B cell (primary cell): ENCODE results near the gene NCOA3. TPM values are rescaled to one million over a fixed set of nuclear protein-coding genes. Genes with fewer than 3 reads are reported as not detected.

Experiments used
- ATAC-seq: fragments of 200-7000 bp; cut with Tn5 transposase; one replicate; pipeline ENCODE4 v1.10.0; 2021; ENCODE audit warnings: low read depth, mild to moderate bottlenecking, moderate number of reproducible peaks, moderate library complexity
- CTCF ChIA-PET: fragments of 350-600 bp; sonication (Branson Sonifier 250); formaldehyde crosslinking; loops from one replicate; lab custom pipeline; 2021; ENCODE audit warnings: antibody characterized with exemption, inconsistent platforms; lab: Charles Lee
- POLR2A ChIA-PET: fragments of 350-600 bp; sonication (Branson Sonifier 250); formaldehyde crosslinking; loops from one replicate; lab custom pipeline; 2021; ENCODE audit warnings: antibody characterized with exemption; lab: Charles Lee
- DNase-seq: peaks from one replicate; pipeline ENCODE4 v3.0.0; 2013
- H2AFZ ChIP-seq: 2 replicates; pipeline ENCODE4 v1.6.1; 2012; ENCODE audit warnings: mild to moderate bottlenecking, low read depth, low read length; ENCODE audit not compliant: insufficient read depth, poor library complexity, severe bottlenecking
- H3K27ac ChIP-seq, 2 donors: 1 replicate in 1 of 2; 2 replicates in 1 of 2; pipeline ENCODE4 v1.5.1; 2012 to 2013; ENCODE audit warnings: low read length in 2 of 2, mild to moderate bottlenecking in 2 of 2, moderate library complexity in 1 of 2
- H3K27me3 ChIP-seq, 4 experiments: fragments of 200-600 bp in 1 of 4; sonication (generic) in 1 of 4; replicated peaks in 1 of 4; 1 replicate in 2 of 4; 2 replicates in 2 of 4; pipeline versions ENCODE4 v1.6.1 to v1.7.0; 2013 to 2016; ENCODE audit warnings: low read length in 3 of 4, mild to moderate bottlenecking in 2 of 4, mixed read lengths in 1 of 4, moderate library complexity in 1 of 4; ENCODE audit not compliant: insufficient read depth in 4 of 4, control insufficient read depth in 3 of 4; ENCODE audit errors: control extremely low read depth in 1 of 4
- H3K36me3 ChIP-seq, 2 experiments: replicated peaks in 1 of 2; 1 replicate in 1 of 2; 2 replicates in 1 of 2; pipeline versions ENCODE4 v1.6.1 to v1.7.1; 2013; ENCODE audit warnings: low read length in 1 of 2; ENCODE audit not compliant: insufficient read depth in 2 of 2, control insufficient read depth in 1 of 2; ENCODE audit errors: control extremely low read depth in 1 of 2, extremely low read depth in 1 of 2
- H3K4me1 ChIP-seq, 2 donors: fragments of 200-600 bp in 1 of 2; sonication (generic) in 1 of 2; 1 replicate in 1 of 2; 2 replicates in 1 of 2; pipeline versions ENCODE4 v1.5.1 to v1.6.1; 2013 to 2017; ENCODE audit warnings: low read length in 2 of 2; ENCODE audit not compliant: control insufficient read depth in 2 of 2, insufficient read depth in 2 of 2
- H3K4me2 ChIP-seq: replicated peaks from 2 replicates; pipeline ENCODE3; 2012; ENCODE audit warnings: mild to moderate bottlenecking, low read depth, low read length; ENCODE audit not compliant: poor library complexity, severe bottlenecking
- H3K4me3 ChIP-seq, 5 experiments: fragments of 200-600 bp in 1 of 5; sonication (generic) in 1 of 5; 1 replicate in 3 of 5; 2 replicates in 2 of 5; pipeline versions ENCODE4 v1.5.1 to v1.7.0; 2011 to 2016; ENCODE audit warnings: low read length in 4 of 5, mild to moderate bottlenecking in 4 of 5, low read depth in 2 of 5, control low read depth in 1 of 5, moderate library complexity in 1 of 5; ENCODE audit not compliant: insufficient read depth in 1 of 5; ENCODE audit errors: control extremely low read depth in 1 of 5, extremely low read depth in 1 of 5
- H3K79me2 ChIP-seq: fragments of 200-600 bp; sonication (generic); one replicate; pipeline ENCODE4 v1.6.0; 2016; ENCODE audit warnings: low read length; ENCODE audit not compliant: control insufficient read depth, insufficient read depth
- H3K9ac ChIP-seq: fragments of 200-600 bp; sonication (generic); 2 replicates; pipeline ENCODE4 v1.6.1; 2017; ENCODE audit warnings: mild to moderate bottlenecking, low read length, moderate library complexity
- H3K9me3 ChIP-seq, 3 donors: one replicate each; pipeline versions ENCODE4 v1.6.1 to v1.7.1; 2013; ENCODE audit warnings: low read length in 2 of 3; ENCODE audit not compliant: control insufficient read depth in 2 of 3, insufficient read depth in 1 of 3; ENCODE audit errors: control extremely low read depth in 1 of 3
- H4K20me1 ChIP-seq: 2 replicates; pipeline ENCODE4 v1.6.0; 2012; ENCODE audit warnings: mild to moderate bottlenecking, low read length; ENCODE audit not compliant: insufficient read depth, control insufficient read depth, poor library complexity, severe bottlenecking
- H3K27ac Mint-ChIP-seq: one replicate; pipeline ENCODE4 v1.8.0; 2021; ENCODE audit warnings: mixed read lengths
- H3K27me3 Mint-ChIP-seq: one replicate; pipeline ENCODE4 v1.8.0; 2021; ENCODE audit warnings: mixed read lengths
- H3K4me1 Mint-ChIP-seq: one replicate; pipeline ENCODE4 v1.8.0; 2021; ENCODE audit warnings: mixed read lengths
- H3K4me3 Mint-ChIP-seq: one replicate; pipeline ENCODE4 v1.8.0; 2021; ENCODE audit warnings: mixed read lengths
- H3K9me3 Mint-ChIP-seq: one replicate; pipeline ENCODE4 v1.8.0; 2022; ENCODE audit warnings: mixed read lengths; ENCODE audit not compliant: insufficient read depth
- CTCF ChIP-seq: fragments of 200-600 bp; IDR thresholded peaks from one replicate; pipeline ENCODE4 v1.8.0; 2022; ENCODE audit warnings: antibody characterized with exemption, mild to moderate bottlenecking
- EZH2 ChIP-seq: IDR thresholded peaks from 2 replicates; pipeline ENCODE4 v1.6.1; 2012; ENCODE audit warnings: borderline replicate concordance, low read depth, mild to moderate bottlenecking, moderate library complexity, low read length; ENCODE audit not compliant: insufficient read depth, poor library complexity, severe bottlenecking
- WGBS: methylation state at CpG from one replicate; pipeline ENCODE4 v1.1.5; 2013; ENCODE audit warnings: missing lambda C conversion rate; ENCODE audit not compliant: insufficient coverage; 5-methylcytosine and 5-hydroxymethylcytosine counted together
- intact Hi-C: fragments of 100-400 bp; cut with micrococcal nuclease; formaldehyde crosslinking; loops from one replicate; pipeline ENCODE4 v1.10.0; 2022
- polyA plus RNA-seq: library from polyadenylated mRNA; depleted of rRNA; stranded (reverse); fragments of >200 nt; gene quantifications from 2 replicates; pipeline ENCODE4 v1.2.3, GENCODE V29; 2012
- total RNA-seq, 2 donors: library from RNA; stranded (reverse); fragments of 120-200 nt in 1 of 2; gene quantifications; 1 replicate in 1 of 2; 2 replicates in 1 of 2; pipeline versions ENCODE4 v1.2.3 to v1.2.4, GENCODE V29; 2013 to 2022

Gene NCOA3
- total and polyA plus RNA-seq, 2 donors (not counting 1 experiment from before 2014, with no cell fraction given), result 54.0 to 309 TPM

GRCh38 chr20:47475419-47476044 is 26.2 kb upstream of the NCOA3 start:
- Histone ChIP-seq H3K27ac (no peak overlapping the region), H3K79me2 (peaks cover 13% of the 10 kb centered on the region), H3K4me3 (no peak overlapping the region), H3K4me2 (no peak overlapping the region), H3K9ac (no peak overlapping the region), H3K9me3 (no peaks in the 10 kb centered on the region), H3K4me1 (peaks cover 27 to 39% of the 10 kb centered on the region in 2 donors), H4K20me1 (no peaks in the 10 kb centered on the region), H3K27me3 (no peaks in the 10 kb centered on the region), H2AFZ (no peak overlapping the region), H3K36me3 (no peaks in the 10 kb centered on the region)
- Mint-ChIP-seq H3K4me1 (peaks cover 49% of the 10 kb centered on the region), H3K9me3 (no peaks in the 10 kb centered on the region), H3K4me3 (no peak overlapping the region), H3K27ac (no peak overlapping the region), H3K27me3 (no peaks in the 10 kb centered on the region)
- intact Hi-C loops, result no loop called here
- TF ChIP-seq EZH2, result no peak
- TF ChIP-seq CTCF, result no peak
- CTCF ChIA-PET, result interaction anchor here (1.2 to 2.6 kb wide), 3 partner anchors 26 to 145 kb away, joined by 4 to 14 read pairs (median 4); partner anchors contain the start of gene NCOA3
- ATAC-seq (no peak), DNase-seq (no peak)
- WGBS, result 90% methylated on average over 1 of the region's 4 CpGs
- POLR2A ChIA-PET, result interaction anchor here (0.7 to 3.3 kb wide), 4 partner anchors 18 to 117 kb away, joined by 3 to 33 read pairs (median 3); no protein-coding TSS in a partner anchor

DNA sequence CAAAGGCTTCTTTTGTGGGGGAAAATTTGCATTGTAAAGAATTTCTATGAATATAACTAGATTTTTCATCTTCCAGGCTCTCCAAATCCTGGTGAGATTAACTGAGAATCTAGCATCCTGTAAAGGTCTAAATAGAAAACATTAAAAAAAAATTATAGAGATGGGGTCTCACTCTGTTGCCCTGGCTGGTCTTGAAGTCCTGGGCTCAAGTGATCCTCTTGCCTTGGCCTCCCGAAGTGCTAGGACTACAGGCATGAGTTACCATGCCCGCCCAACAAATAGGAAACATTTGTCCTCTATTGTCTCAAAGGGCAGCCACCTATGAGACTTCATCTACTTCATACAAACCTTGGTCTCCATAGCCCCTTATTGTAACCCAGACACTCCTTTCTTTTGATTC is 25.2 kb upstream of the NCOA3 start:
- no peak overlapping the region for H3K4me3 ChIP-seq
- peaks cover 27 to 36% of the 10 kb centered on the region in 2 donors for H3K4me1 ChIP-seq
- Mint-ChIP-seq H3K4me1 (peaks cover 48% of the 10 kb centered on the region), H3K4me3 (no peak overlapping the region), H3K27ac (peak overlapping the region; percentile 65), H3K27me3 (no peaks in the 10 kb centered on the region), H3K9me3 (no peaks in the 10 kb centered on the region)
- H3K27ac ChIP-seq, result no peak overlapping the region
- WGBS, result 92% methylated on average over 2 of the region's 2 CpGs
- H3K4me2 ChIP-seq, result no peak overlapping the region
- H3K36me3 ChIP-seq, result no peaks in the 10 kb centered on the region
- H3K27me3 ChIP-seq, result no peaks in the 10 kb centered on the region
- DNase-seq (no peak), ATAC-seq (no peak)
- H3K9me3 ChIP-seq, result no peaks in the 10 kb centered on the region
- ChIA-PET POLR2A (no interaction called here), CTCF (interaction anchor here (1.7 kb wide), 1 partner anchor 25 kb away, joined by 4 read pairs; the partner anchor contains the start of gene NCOA3)
- no peaks in the 10 kb centered on the region for H4K20me1 ChIP-seq
- intact Hi-C loops, result no loop called here
- H3K79me2 ChIP-seq, result peaks cover 13% of the 10 kb centered on the region
- TF ChIP-seq CTCF (no peak), EZH2 (no peak)
- H3K9ac ChIP-seq, result no peak overlapping the region
- H2AFZ ChIP-seq, result no peak overlapping the region
